OCI-LY3 (cell line): ENCODE results near the gene TAL2.

ENCODE experiments used
- H2AFZ ChIP-seq: fragments of 200-600, 300-600 bp; shearing (Covaris generic); 2 replicates; pipeline ENCODE4 v1.6.0; 2014; ENCODE audit warnings: antibody characterized with exemption, low read depth, low read length
- H3K27ac ChIP-seq: fragments of 200-600, 300-600 bp; sonication (generic); 2 replicates; pipeline ENCODE4 v1.5.1; 2014; ENCODE audit warnings: mild to moderate bottlenecking, low read length, moderate library complexity, mixed read lengths
- H3K27me3 ChIP-seq: fragments of 200-600, 300-600 bp; sonication (generic); 2 replicates; pipeline ENCODE4 v1.6.1; 2014; ENCODE audit warnings: low read depth, low read length, mixed read lengths
- H3K36me3 ChIP-seq: fragments of 200-600, 300-600 bp; sonication (generic); replicated peaks from 2 replicates; pipeline ENCODE3; 2014; ENCODE audit warnings: low read depth, low read length, mixed read lengths
- H3K4me1 ChIP-seq: fragments of 300-600, 200-600 bp; sonication (generic); 2 replicates; pipeline ENCODE4 v1.6.1; 2014; ENCODE audit warnings: low read length, mixed read lengths
- H3K4me2 ChIP-seq: fragments of 200-600, 300-600 bp; sonication (generic); 2 replicates; pipeline ENCODE4 v1.6.1; 2014; ENCODE audit warnings: low read length, mixed read lengths
- H3K4me3 ChIP-seq: fragments of 300-600, 200-600 bp; sonication (generic); 2 replicates; pipeline ENCODE4 v1.5.1; 2014; ENCODE audit warnings: antibody characterized with exemption, mild to moderate bottlenecking, low read length, moderate library complexity
- H3K79me2 ChIP-seq: fragments of 300-600, 200-600 bp; shearing (Covaris generic); 2 replicates; pipeline ENCODE4 v1.6.1; 2014; ENCODE audit warnings: mild to moderate bottlenecking, low read length, mixed read lengths
- H3K9ac ChIP-seq: fragments of 300-600, 200-600 bp; shearing (Covaris generic); 2 replicates; pipeline ENCODE4 v1.6.0; 2014; ENCODE audit warnings: mild to moderate bottlenecking, low read length, moderate library complexity
- H3K9me3 ChIP-seq: fragments of 200-600, 300-600 bp; shearing (Covaris generic); 2 replicates; pipeline ENCODE4 v1.6.1; 2014; ENCODE audit warnings: low read length, mixed read lengths; ENCODE audit not compliant: insufficient read depth
- H4K20me1 ChIP-seq: fragments of 200-600, 300-600 bp; sonication (generic); 2 replicates; pipeline ENCODE4 v1.6.1; 2016; ENCODE audit warnings: low read length, mixed read lengths; ENCODE audit not compliant: insufficient read depth
- EZH2phosphoT487 ChIP-seq: fragments of 200-600 bp; shearing (Covaris generic); IDR thresholded peaks from 2 replicates; pipeline ENCODE4 v1.6.1; 2018; ENCODE audit warnings: antibody characterized with exemption, mixed run types, low read depth
- TF ChIP-seq, protein P1 (sequence below): fragments of 200-600, 300-600 bp; sonication (generic); IDR thresholded peaks from 2 replicates; pipeline ENCODE4 v1.5.1; 2014; ENCODE audit warnings: antibody characterized with exemption, low read length, low read depth

TAL2 gene

DNA sequence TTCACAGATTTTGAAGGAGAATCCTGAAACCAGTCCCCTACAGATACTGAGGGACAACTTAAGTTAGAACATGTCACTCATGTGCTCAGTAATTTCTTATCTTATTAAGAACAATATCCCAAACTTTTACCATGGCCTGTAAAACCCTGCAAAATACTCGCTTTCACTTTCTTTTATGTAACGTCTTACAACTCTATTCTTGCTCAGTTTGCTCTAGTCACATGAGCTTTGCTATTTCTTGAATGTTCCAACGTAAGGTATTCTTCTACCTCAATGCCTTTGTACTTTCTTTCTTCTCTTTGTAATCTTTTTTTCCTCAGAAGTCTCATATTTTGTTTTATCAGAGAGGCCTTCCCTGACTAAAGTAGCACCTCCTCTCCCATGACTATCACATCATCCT is 46.1 kb downstream of the TAL2 start:
- Histone ChIP-seq H3K27me3 (no peaks in the 10 kb centered on the region), H3K36me3 (peaks cover 2% of the 10 kb centered on the region), H3K4me1 (no peaks in the 10 kb centered on the region), H3K79me2 (no peaks in the 10 kb centered on the region), H3K4me3 (no peak overlapping the region), H3K27ac (no peak overlapping the region), H3K4me2 (peak overlapping the region; percentile 33), H2AFZ (no peak overlapping the region), H3K9me3 (no peaks in the 10 kb centered on the region), H4K20me1 (no peaks in the 10 kb centered on the region), H3K9ac (no peak overlapping the region)
- no peak for TF ChIP-seq EZH2phosphoT487
- TF ChIP-seq, protein P1, sequence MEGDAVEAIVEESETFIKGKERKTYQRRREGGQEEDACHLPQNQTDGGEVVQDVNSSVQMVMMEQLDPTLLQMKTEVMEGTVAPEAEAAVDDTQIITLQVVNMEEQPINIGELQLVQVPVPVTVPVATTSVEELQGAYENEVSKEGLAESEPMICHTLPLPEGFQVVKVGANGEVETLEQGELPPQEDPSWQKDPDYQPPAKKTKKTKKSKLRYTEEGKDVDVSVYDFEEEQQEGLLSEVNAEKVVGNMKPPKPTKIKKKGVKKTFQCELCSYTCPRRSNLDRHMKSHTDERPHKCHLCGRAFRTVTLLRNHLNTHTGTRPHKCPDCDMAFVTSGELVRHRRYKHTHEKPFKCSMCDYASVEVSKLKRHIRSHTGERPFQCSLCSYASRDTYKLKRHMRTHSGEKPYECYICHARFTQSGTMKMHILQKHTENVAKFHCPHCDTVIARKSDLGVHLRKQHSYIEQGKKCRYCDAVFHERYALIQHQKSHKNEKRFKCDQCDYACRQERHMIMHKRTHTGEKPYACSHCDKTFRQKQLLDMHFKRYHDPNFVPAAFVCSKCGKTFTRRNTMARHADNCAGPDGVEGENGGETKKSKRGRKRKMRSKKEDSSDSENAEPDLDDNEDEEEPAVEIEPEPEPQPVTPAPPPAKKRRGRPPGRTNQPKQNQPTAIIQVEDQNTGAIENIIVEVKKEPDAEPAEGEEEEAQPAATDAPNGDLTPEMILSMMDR = no peak

GRCh38 chr9:105710638-105711037 is 48.4 kb downstream of the TAL2 start:
- Histone ChIP-seq H4K20me1 (no peaks in the 10 kb centered on the region), H3K4me1 (no peaks in the 10 kb centered on the region), H3K79me2 (no peaks in the 10 kb centered on the region), H3K4me2 (no peak overlapping the region), H3K27ac (no peak overlapping the region), H3K36me3 (peaks cover 2% of the 10 kb centered on the region), H2AFZ (no peak overlapping the region), H3K9me3 (no peaks in the 10 kb centered on the region), H3K27me3 (no peaks in the 10 kb centered on the region), H3K9ac (no peak overlapping the region), H3K4me3 (no peak overlapping the region)
- TF ChIP-seq, protein P1 = no peak
- no peak for TF ChIP-seq EZH2phosphoT487

DNA sequence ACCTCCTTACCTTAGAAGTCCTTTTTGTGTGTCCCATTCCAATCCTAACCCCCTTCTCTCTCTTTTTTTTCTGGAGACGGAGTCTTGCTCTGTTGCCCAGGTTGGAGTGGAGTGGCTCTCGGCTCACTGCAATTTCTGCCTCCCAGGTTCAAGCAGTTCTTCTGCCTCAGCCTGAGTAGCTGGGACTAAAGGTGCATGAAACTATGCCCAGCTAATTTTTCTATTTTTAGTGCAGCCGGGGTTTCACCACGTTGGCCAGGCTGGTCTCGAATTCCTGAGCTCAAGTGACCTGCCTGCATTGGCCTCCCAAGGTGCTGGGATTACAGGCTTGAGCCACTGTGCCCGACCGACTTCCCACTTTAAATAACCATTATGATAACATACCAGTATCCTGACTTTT is 49.6 kb downstream of the TAL2 start:
- peaks cover 2% of the 10 kb centered on the region for H3K36me3 ChIP-seq
- H3K4me1 ChIP-seq = no peaks in the 10 kb centered on the region
- no peak overlapping the region for H3K27ac ChIP-seq
- H3K9me3 ChIP-seq = no peaks in the 10 kb centered on the region
- no peak overlapping the region for H3K4me2 ChIP-seq
- no peaks in the 10 kb centered on the region for H3K79me2 ChIP-seq
- H3K9ac ChIP-seq = no peak overlapping the region
- H3K4me3 ChIP-seq = no peak overlapping the region
- TF ChIP-seq, protein P1 = no peak
- no peak for TF ChIP-seq EZH2phosphoT487
- H3K27me3 ChIP-seq = no peaks in the 10 kb centered on the region
- H4K20me1 ChIP-seq = no peaks in the 10 kb centered on the region
- no peak overlapping the region for H2AFZ ChIP-seq

DNA sequence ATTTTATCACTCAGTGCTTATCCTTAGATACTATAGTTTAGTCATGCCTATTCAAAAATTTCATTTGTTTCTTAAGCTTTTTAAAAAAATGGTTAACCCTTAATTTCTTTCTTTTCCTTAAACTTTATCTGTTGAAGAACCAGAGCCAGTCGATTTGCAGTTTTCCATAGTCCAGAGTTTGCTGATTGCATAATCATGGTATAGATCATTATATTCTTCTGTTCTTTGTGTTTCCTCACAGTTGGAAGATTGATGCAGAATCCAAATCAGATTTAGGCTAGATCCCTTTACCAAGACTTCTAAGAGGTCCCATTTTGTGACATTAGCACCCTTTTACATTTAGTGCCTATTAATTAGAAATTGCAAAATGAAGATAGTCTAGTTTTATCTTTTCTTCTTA is 50.0 kb downstream of the TAL2 start:
- Histone ChIP-seq H4K20me1 (no peaks in the 10 kb centered on the region), H3K4me2 (no peak overlapping the region), H3K36me3 (no peaks in the 10 kb centered on the region), H3K9ac (no peak overlapping the region), H3K9me3 (no peaks in the 10 kb centered on the region), H3K79me2 (no peaks in the 10 kb centered on the region), H3K27ac (no peak overlapping the region), H2AFZ (no peak overlapping the region), H3K27me3 (no peaks in the 10 kb centered on the region), H3K4me3 (no peak overlapping the region), H3K4me1 (no peaks in the 10 kb centered on the region)
- TF ChIP-seq EZH2phosphoT487 = no peak
- TF ChIP-seq, protein P1 = no peak
